GM12864 (cell line): ENCODE results near the gene SLC20A1.

Experiments
- DNase-seq: peaks from one replicate; pipeline ENCODE4 v3.0.0-alpha.2; 2011; ENCODE audit warnings: low read depth
- H3K4me3 ChIP-seq: 2 replicates; pipeline ENCODE4 v1.5.1; 2011; ENCODE audit warnings: mild to moderate bottlenecking, low read depth, low read length, control low read depth
- CTCF ChIP-seq: IDR thresholded peaks from 2 replicates; pipeline ENCODE4 v1.5.1; 2011; ENCODE audit warnings: low read depth, mild to moderate bottlenecking, moderate library complexity, low read length, control low read depth, inconsistent platforms; ENCODE audit errors: missing control alignments

The SLC20A1 gene

GRCh38 chr2:112634874-112635157 is 10.9 kb upstream of the SLC20A1 start:
- no peak for DNase-seq
- no peak overlapping the region for H3K4me3 ChIP-seq
- no peak for TF ChIP-seq CTCF

GRCh38 chr2:112636605-112637288 is 9.0 kb upstream of the SLC20A1 start:
- no peak overlapping the region for H3K4me3 ChIP-seq
- no peak for DNase-seq
- TF ChIP-seq CTCF = no peak

GRCh38 chr2:112637289-112637660 is 8.5 kb upstream of the SLC20A1 start:
- no peak for DNase-seq
- TF ChIP-seq CTCF = no peak
- H3K4me3 ChIP-seq = no peak overlapping the region

- H3K4me3 ChIP-seq = no peak overlapping the region
- no peak for DNase-seq
- TF ChIP-seq CTCF = no peak
Measured at GRCh38 chr2:112639936-112640335, 5.8 kb upstream of the SLC20A1 start.

GRCh38 chr2:112640467-112640799 is 5.3 kb upstream of the SLC20A1 start:
- H3K4me3 ChIP-seq = no peak overlapping the region
- no peak for DNase-seq
- no peak for TF ChIP-seq CTCF

- DNase-seq = no peak
- H3K4me3 ChIP-seq = no peak overlapping the region
- TF ChIP-seq CTCF = no peak
Measured at GRCh38 chr2:112640800-112641675, 4.7 kb upstream of the SLC20A1 start.

GRCh38 chr2:112641701-112642100 is 4.0 kb upstream of the SLC20A1 start:
- no peak for TF ChIP-seq CTCF
- H3K4me3 ChIP-seq = no peak overlapping the region
- DNase-seq = no peak
